Lower lobe of right lung (tissue), 2 donors: ENCODE measurements around the gene PDLIM4. TPM values are rescaled to one million over a fixed set of nuclear protein-coding genes. Genes with fewer than 3 reads are reported as not detected.

ENCODE experiments used
- ATAC-seq, 2 donors: fragments of 200-7000 bp; cut with Tn5 transposase; one replicate each; pipeline ENCODE4 v1.9.1; 2020 to 2022; ENCODE audit warnings: mild to moderate bottlenecking in 2 of 2, moderate library complexity in 2 of 2
- DNase-seq: peaks from one replicate; pipeline ENCODE4 v3.0.0-alpha.2; 2020
- H3K27ac ChIP-seq: fragments of 200-600 bp; one replicate; pipeline ENCODE4 v1.8.0; 2022
- H3K27me3 ChIP-seq: fragments of 200-600 bp; one replicate; pipeline ENCODE4 v1.8.0; 2022; ENCODE audit warnings: low read depth
- H3K36me3 ChIP-seq: fragments of 200-600 bp; one replicate; pipeline ENCODE4 v1.8.0; 2022; ENCODE audit warnings: mild to moderate bottlenecking
- H3K4me1 ChIP-seq: fragments of 200-600 bp; one replicate; pipeline ENCODE4 v1.8.0; 2022
- H3K4me3 ChIP-seq: fragments of 200-600 bp; one replicate; pipeline ENCODE4 v1.8.0; 2022; ENCODE audit warnings: mild to moderate bottlenecking
- H3K9me3 ChIP-seq: fragments of 200-600 bp; one replicate; pipeline ENCODE4 v1.8.0; 2022
- CTCF ChIP-seq: fragments of 200-600 bp; IDR thresholded peaks from one replicate; pipeline ENCODE4 v1.8.0; 2022; ENCODE audit warnings: antibody characterized with exemption, mild to moderate bottlenecking
- intact Hi-C: fragments of 100-400 bp; cut with DNase I; formaldehyde crosslinking; loops from one replicate; pipeline ENCODE4 v1.11.0; 2022
- total RNA-seq: library from RNA; stranded (reverse); fragmentation: NEBNext Ultra II Directional; extraction: Animal tissue kit (Norgen Biotek cat#: 25700); gene quantifications from one replicate; pipeline ENCODE4 v1.2.1, GENCODE V29; 2021
- donor health status: DM: no; HTN: yes; CAD: no; lungs with severe emphysema.

The PDLIM4 gene
- total RNA-seq, 1 donor from 2014 or later = 6.7 TPM

DNA sequence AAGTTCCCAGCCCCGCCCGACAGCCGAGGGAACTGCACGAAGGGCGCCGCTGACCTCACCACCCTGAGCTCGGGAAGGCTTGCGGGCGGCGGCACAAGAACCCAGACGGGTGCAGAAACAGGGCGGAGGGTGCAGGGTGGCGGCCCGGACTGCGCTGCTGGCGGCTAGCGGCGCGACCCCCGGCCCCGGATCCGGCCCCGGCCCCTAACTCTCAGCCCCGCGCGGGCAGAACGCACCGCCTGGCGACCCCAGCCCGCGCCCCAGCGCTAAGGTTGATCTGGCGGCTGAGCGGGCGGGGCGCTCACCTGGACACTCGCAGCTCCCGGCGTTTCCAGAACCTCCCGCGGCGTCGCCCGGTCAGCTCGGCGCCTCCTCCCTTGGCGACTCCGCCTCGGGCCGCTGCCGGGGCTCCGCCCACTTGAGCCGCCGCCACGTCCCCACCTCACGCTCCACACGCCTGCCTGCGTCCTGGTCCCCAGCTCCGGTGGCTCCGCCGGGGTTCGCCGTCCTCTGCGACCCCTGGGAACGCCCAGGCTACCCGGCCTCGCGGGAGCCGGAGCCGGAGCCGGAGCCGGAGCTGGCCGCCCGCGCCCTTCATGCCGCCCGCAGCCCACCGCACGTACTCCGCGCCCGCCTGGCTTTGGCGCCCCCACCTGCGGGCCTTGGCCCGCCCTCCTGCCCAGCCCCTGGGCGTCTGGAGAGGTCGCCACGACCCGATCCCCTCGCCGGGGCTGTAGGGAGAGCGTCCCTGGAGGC is 29.8 kb upstream of the PDLIM4 start, which contains the start of gene P4HA2:
P4HA2 (minus strand) TSS at position 369 of the 756 bp plus-strand sequence. CDS start 9,227 bp downstream, outside the sequence.
- Histone ChIP-seq H3K4me1 (peaks cover 48% of the 10 kb centered on the region), H3K9me3 (no peaks in the 10 kb centered on the region), H3K27me3 (no peaks in the 10 kb centered on the region), H3K27ac (peak within 1 kb of the TSS; percentile 94), H3K36me3 (no peaks in the 10 kb centered on the region), H3K4me3 (peak within 1 kb of the TSS; percentile 89)
- TF ChIP-seq CTCF = peak; percentile 38
- intact Hi-C loops = no loop called here
- ATAC-seq = peak; percentile 92 to 96
- peak; percentile 90 for DNase-seq

GRCh38 chr5:132228241-132229035 is 29.1 kb upstream of the PDLIM4 start:
- peaks cover 41% of the 10 kb centered on the region for H3K4me1 ChIP-seq
- H3K27ac ChIP-seq = peak overlapping the region; percentile 94
- peak overlapping the region; percentile 89 for H3K4me3 ChIP-seq
- intact Hi-C loops = no loop called here
- ATAC-seq (no peak), DNase-seq (no peak)
- H3K27me3 ChIP-seq = no peaks in the 10 kb centered on the region
- TF ChIP-seq CTCF = no peak
- H3K36me3 ChIP-seq = no peaks in the 10 kb centered on the region
- no peaks in the 10 kb centered on the region for H3K9me3 ChIP-seq

GRCh38 chr5:132229236-132229635 is 28.3 kb upstream of the PDLIM4 start:
- DNase-seq = no peak
- no peak for TF ChIP-seq CTCF
- ATAC-seq = no peak
- Histone ChIP-seq H3K36me3 (no peaks in the 10 kb centered on the region), H3K9me3 (no peaks in the 10 kb centered on the region), H3K4me1 (peaks cover 33% of the 10 kb centered on the region), H3K4me3 (no peak overlapping the region), H3K27me3 (no peaks in the 10 kb centered on the region), H3K27ac (no peak overlapping the region)
- intact Hi-C loops = no loop called here

DNA sequence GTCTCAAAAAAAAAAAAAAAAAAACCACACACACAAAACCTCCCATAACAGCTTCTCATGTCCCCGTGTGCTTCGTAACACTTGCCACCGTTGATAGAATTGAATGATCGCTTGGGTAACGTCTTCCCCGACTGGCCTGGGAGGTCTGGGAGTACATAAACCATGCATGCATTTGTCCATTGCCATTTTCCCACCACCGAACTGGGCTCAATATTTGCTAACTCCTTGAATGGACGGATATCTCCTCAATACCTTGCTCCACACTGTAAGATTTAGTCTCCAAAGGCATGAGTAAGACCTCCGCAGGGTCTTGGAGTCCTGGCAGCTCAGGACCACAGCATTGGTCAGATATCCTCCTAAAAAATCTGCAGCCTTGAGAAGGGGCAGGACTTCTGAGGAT is 26.6 kb upstream of the PDLIM4 start:
- intact Hi-C loops = no loop called here
- no peak for TF ChIP-seq CTCF
- Histone ChIP-seq H3K9me3 (no peaks in the 10 kb centered on the region), H3K27me3 (no peaks in the 10 kb centered on the region), H3K27ac (no peak overlapping the region), H3K4me3 (no peak overlapping the region), H3K36me3 (no peaks in the 10 kb centered on the region), H3K4me1 (peaks cover 16% of the 10 kb centered on the region)
- ATAC-seq (no peak), DNase-seq (no peak)

GRCh38 chr5:132232465-132232864 is 25.0 kb upstream of the PDLIM4 start:
- Histone ChIP-seq H3K9me3 (no peaks in the 10 kb centered on the region), H3K27ac (no peak overlapping the region), H3K4me1 (peaks cover 6% of the 10 kb centered on the region), H3K36me3 (no peaks in the 10 kb centered on the region), H3K4me3 (no peak overlapping the region), H3K27me3 (no peaks in the 10 kb centered on the region)
- intact Hi-C loops = no loop called here
- no peak for DNase-seq
- TF ChIP-seq CTCF = no peak
- ATAC-seq = no peak
